ENCODE measurements around the gene ALDH3B2.
"Not testable (repeated sequence)": the region's sequence is repeated elsewhere in the genome, so short reads cannot be mapped to it uniquely, and the experiment has no call there.

ALDH3B2 gene

GRCh38 chr11:67622905-67623304 lies 51.5 kb downstream of the ALDH3B2 start:
- H3K4me1 ChIP-seq; H3K27ac ChIP-seq; intact Hi-C loops (cut with DNase I; ENCODE audit: low total_unique reads); H3K27me3 ChIP-seq; H3K9me3 ChIP-seq; H3K36me3 ChIP-seq; DNase-seq; H3K4me3 ChIP-seq: not testable (repeated sequence)

GRCh38 chr11:67621928-67622327 lies 52.5 kb downstream of the ALDH3B2 start:
- intact Hi-C loops (cut with DNase I; ENCODE audit: low total_unique reads); H3K4me1 ChIP-seq; H3K36me3 ChIP-seq; H3K4me3 ChIP-seq; DNase-seq; H3K27ac ChIP-seq; H3K9me3 ChIP-seq; H3K27me3 ChIP-seq: not testable (repeated sequence)

GRCh38 chr11:67620621-67621020 lies 53.8 kb downstream of the ALDH3B2 start:
- H3K36me3 ChIP-seq; H3K4me1 ChIP-seq; H3K27ac ChIP-seq; DNase-seq; H3K9me3 ChIP-seq; intact Hi-C loops (cut with DNase I; ENCODE audit: low total_unique reads); H3K27me3 ChIP-seq; H3K4me3 ChIP-seq: not testable (repeated sequence)

GRCh38 chr11:67619683-67620618 lies 54.5 kb downstream of the ALDH3B2 start:
- intact Hi-C loops (cut with DNase I; ENCODE audit: low total_unique reads); H3K9me3 ChIP-seq; H3K27ac ChIP-seq; DNase-seq; H3K4me1 ChIP-seq; H3K36me3 ChIP-seq; H3K4me3 ChIP-seq: not testable (repeated sequence)
- peaks cover 0 to 15% of the 10 kb centered on the region in 2 donors for H3K27me3 ChIP-seq

GRCh38 chr11:67618901-67619659 lies 55.3 kb downstream of the ALDH3B2 start:
- H3K9me3 ChIP-seq; H3K36me3 ChIP-seq; DNase-seq; intact Hi-C loops (cut with DNase I; ENCODE audit: low total_unique reads); H3K27ac ChIP-seq; H3K4me3 ChIP-seq: not testable (repeated sequence)
- Histone ChIP-seq H3K27me3 (peaks cover 0 to 23% of the 10 kb centered on the region in 2 donors), H3K4me1 (peaks cover 0 to 13% (median 5%) of the 10 kb centered on the region in 4 donors)

- DNase-seq = no peak
- Histone ChIP-seq H3K36me3 (peaks cover 0 to 19% (median 6%) of the 10 kb centered on the region in 3 donors), H3K27me3 (peaks cover 0 to 23% of the 10 kb centered on the region in 2 donors), H3K9me3 (no peaks in the 10 kb centered on the region), H3K4me1 (peaks cover 0 to 20% (median 11%) of the 10 kb centered on the region in 4 donors), H3K4me3 (no peak overlapping the region), H3K27ac (no peak overlapping the region)
- no peak for TF ChIP-seq CTCF (IDR thresholded peaks at IDR 0.05)
- intact Hi-C loops (cut with DNase I; ENCODE audit: low total_unique reads) = no loop called here
Measured at GRCh38 chr11:67617243-67617953, 57.0 kb downstream of the ALDH3B2 start.

- H3K27ac ChIP-seq = no peak overlapping the region
- no peak for DNase-seq
Measured at GRCh38 chr11:67616431-67617242, 57.8 kb downstream of the ALDH3B2 start.

More at GRCh38 chr11:67616431-67617242, 57.8 kb downstream of the ALDH3B2 start:
- Histone ChIP-seq H3K9me3 (no peaks in the 10 kb centered on the region), H3K4me3 (no peak overlapping the region), H3K36me3 (peaks cover 6 to 26% (median 13%) of the 10 kb centered on the region in 3 donors), H3K4me1 (peaks cover 0 to 20% (median 11%) of the 10 kb centered on the region in 4 donors), H3K27me3 (peaks cover 0 to 23% of the 10 kb centered on the region in 2 donors)
- no peak for TF ChIP-seq CTCF (IDR thresholded peaks at IDR 0.05)
- intact Hi-C loops (cut with DNase I; ENCODE audit: low total_unique reads) = no loop called here
